ENCODE data around the gene CRTC2.

GRCh38 chr1:153985941-153986761 is 27.7 kb upstream of the CRTC2 start, which contains the start of gene RAB13:
- peak; percentile 47; the same call in 1 of the 2 replicates for TF ChIP-seq SIN3A (IDR thresholded peaks at IDR 0.05; ENCODE audit: borderline replicate concordance, insufficient read depth, low read length)
- peak; percentile 70 for TF ChIP-seq POLR2AphosphoS5 (IDR thresholded peaks at IDR 0.05; ENCODE audit: low read depth, low read length)
- TF ChIP-seq FOXP2 (optimal IDR thresholded peaks at IDR 0.05; ENCODE audit: borderline replicate concordance, extremely low read depth, extremely low read length, insufficient read depth) = no peak
- peak; percentile 43; the same call in 1 of the 2 replicates for TF ChIP-seq TAF1 (IDR thresholded peaks at IDR 0.05; ENCODE audit: borderline replicate concordance, insufficient read depth, low read length)
